GM12878 (cell line): ENCODE results near the gene SEPTIN6. TPM values are rescaled to one million over a fixed set of nuclear protein-coding genes. Genes with fewer than 3 reads are reported as not detected.

Source experiments
- ATF7 ChIP-seq: fragments of 450-650 bp; IDR thresholded peaks from 2 replicates; pipeline ENCODE4 v1.6.1; 2016; ENCODE audit warnings: low read depth, mild to moderate bottlenecking
- EED ChIP-seq: sonication (generic); IDR thresholded peaks from 2 replicates; pipeline ENCODE4 v1.6.1; 2016; ENCODE audit warnings: antibody characterized with exemption, low read depth
- FOS ChIP-seq: IDR thresholded peaks from 3 replicates; pipeline ENCODE4 v1.6.1; 2011; ENCODE audit warnings: borderline replicate concordance; ENCODE audit not compliant: insufficient read length; ENCODE audit errors: extremely low read depth
- HDGF ChIP-seq: fragments of 450-650 bp; IDR thresholded peaks from 2 replicates; pipeline ENCODE4 v1.6.1; 2016; ENCODE audit warnings: antibody characterized with exemption
- MEF2A ChIP-seq: IDR thresholded peaks from 2 replicates; pipeline ENCODE4 v1.6.1; 2011; ENCODE audit warnings: low read depth, mild to moderate bottlenecking, low read length, moderate library complexity; ENCODE audit not compliant: insufficient read depth
- MEF2B ChIP-seq: fragments of 450-650 bp; IDR thresholded peaks from 2 replicates; pipeline ENCODE4 v1.6.1; 2018; ENCODE audit warnings: mild to moderate bottlenecking, moderate library complexity; ENCODE audit not compliant: partially characterized antibody, poor library complexity, severe bottlenecking
- NRF1 ChIP-seq: conservative IDR thresholded peaks from 2 replicates; pipeline ENCODE4 v1.6.1; 2011; ENCODE audit warnings: mild to moderate bottlenecking, low read depth, low read length, improper control_type of control experiment
- POU2F2 ChIP-seq: IDR thresholded peaks from 3 replicates; pipeline ENCODE4 v1.6.1; 2011; ENCODE audit warnings: low read depth, mild to moderate bottlenecking, low read length, borderline replicate concordance
- RAD21 ChIP-seq: IDR thresholded peaks from 2 replicates; pipeline ENCODE4 v1.6.1; 2011; ENCODE audit warnings: mild to moderate bottlenecking, low read depth, low read length, moderate library complexity; ENCODE audit not compliant: insufficient read depth
- RBBP5 ChIP-seq: fragments of 200-600 bp; sonication (generic); conservative IDR thresholded peaks from 2 replicates; pipeline ENCODE4 v1.6.1; 2016
- RCOR1 ChIP-seq: conservative IDR thresholded peaks from 2 replicates; pipeline ENCODE4 v1.6.1; 2012; ENCODE audit warnings: low read depth, low read length, improper control_type of control experiment
- RUNX3 ChIP-seq: IDR thresholded peaks from 2 replicates; pipeline ENCODE4 v1.6.1; 2012; ENCODE audit warnings: low read length, inconsistent platforms
- SIN3A ChIP-seq: IDR thresholded peaks from 2 replicates; pipeline ENCODE4 v1.6.1; 2012; ENCODE audit warnings: low read depth, low read length, improper control_type of control experiment
- SIX5 ChIP-seq: IDR thresholded peaks from 2 replicates; pipeline ENCODE4 v1.6.1; 2011; ENCODE audit warnings: mild to moderate bottlenecking, low read depth, low read length, moderate library complexity; ENCODE audit not compliant: severe bottlenecking
- SMAD5 ChIP-seq: IDR thresholded peaks from 2 replicates; pipeline ENCODE4 v1.6.1; 2016; ENCODE audit warnings: antibody characterized with exemption, low read depth
- SMARCA5 ChIP-seq: fragments of 450-650 bp; IDR thresholded peaks from 2 replicates; pipeline ENCODE4 v1.6.1; 2017; ENCODE audit warnings: mild to moderate bottlenecking
- SMC3 ChIP-seq: IDR thresholded peaks from 2 replicates; pipeline ENCODE4 v1.6.1; 2011; ENCODE audit warnings: low read length, improper control_type of control experiment, borderline replicate concordance
- SRF ChIP-seq, 2 experiments: IDR thresholded peaks; 2 replicates each; pipeline ENCODE4 v1.6.1; 2011; ENCODE audit warnings: low read depth in 2 of 2, low read length in 2 of 2, mild to moderate bottlenecking in 1 of 2, moderate library complexity in 1 of 2
- SUPT20H ChIP-seq: IDR thresholded peaks from 2 replicates; pipeline ENCODE4 v1.6.1; 2011; ENCODE audit warnings: low read depth, mild to moderate bottlenecking, low read length, moderate library complexity, borderline replicate concordance; ENCODE audit not compliant: control insufficient read depth
- TCF7 ChIP-seq: IDR thresholded peaks from 2 replicates; pipeline ENCODE4 v1.6.1; 2014; ENCODE audit warnings: antibody characterized with exemption, borderline replicate concordance
- WRNIP1 ChIP-seq: IDR thresholded peaks from 2 replicates; pipeline ENCODE4 v1.6.1; 2011; ENCODE audit warnings: low read depth, low read length, improper control_type of control experiment, borderline replicate concordance
- polyA plus RNA-seq, 11 experiments: library from polyadenylated mRNA; depleted of rRNA in 4 of 11; unstranded in 6 of 11; stranded (reverse) in 5 of 11; fragments of >200 nt; fragmentation: Nextera tagmentation in 4 of 11; fragmentation: Illumina TruSeq in 1 of 11; extraction: Ambion mirVana in 4 of 11; extraction: Trizol in 1 of 11; gene quantifications; 1 replicate in 1 of 11; 2 replicates in 10 of 11; pipeline versions ENCODE4 v1.2.1 to v1.2.3, GENCODE V29; 2011 to 2016; ENCODE audit warnings: inconsistent platforms in 2 of 11, missing spikeins in 2 of 11, low read depth in 1 of 11
- total RNA-seq, 4 experiments: library from RNA; depleted of rRNA in 3 of 4; stranded (reverse); fragments of >200 nt in 3 of 4; fragmentation: Illumina TruSeq in 1 of 4; extraction: Trizol in 1 of 4; gene quantifications; 2 replicates each; pipeline versions ENCODE4 v1.2.1 to v1.2.3, GENCODE V29; 2013 to 2021
- TF ChIP-seq, protein P1 (sequence below): fragments of 450-650 bp; formaldehyde crosslinking; IDR thresholded peaks from 2 replicates; pipeline ENCODE4 v1.4.0; 2020; ENCODE audit warnings: mild to moderate bottlenecking, moderate library complexity
- TF ChIP-seq, protein P2 (sequence below), 3 experiments: IDR thresholded peaks in 2 of 3; conservative IDR thresholded peaks in 1 of 3; 2 replicates each; pipeline ENCODE4 v1.5.1; 2011; ENCODE audit warnings: low read depth in 3 of 3, low read length in 3 of 3, mild to moderate bottlenecking in 3 of 3, control low read depth in 2 of 3, moderate library complexity in 2 of 3, inconsistent platforms in 1 of 3, mixed read lengths in 1 of 3; ENCODE audit not compliant: control insufficient read depth in 2 of 3, insufficient read depth in 1 of 3; ENCODE audit errors: extremely low read depth in 1 of 3
- TF ChIP-seq, protein P3 (sequence below): IDR thresholded peaks from 2 replicates; pipeline ENCODE4 v1.6.1; 2012; ENCODE audit warnings: low read depth, low read length, improper control_type of control experiment
- TF ChIP-seq, protein P4 (sequence below): IDR thresholded peaks from 2 replicates; pipeline ENCODE4 v1.6.1; 2012; ENCODE audit warnings: low read depth, low read length, improper control_type of control experiment

Gene SEPTIN6
- total and polyA plus RNA-seq, 10 of the 15 experiments (the other 5 are each of a cell fraction or from before 2014, with no cell fraction given) = 37.2 to 353 (median 154) TPM

DNA sequence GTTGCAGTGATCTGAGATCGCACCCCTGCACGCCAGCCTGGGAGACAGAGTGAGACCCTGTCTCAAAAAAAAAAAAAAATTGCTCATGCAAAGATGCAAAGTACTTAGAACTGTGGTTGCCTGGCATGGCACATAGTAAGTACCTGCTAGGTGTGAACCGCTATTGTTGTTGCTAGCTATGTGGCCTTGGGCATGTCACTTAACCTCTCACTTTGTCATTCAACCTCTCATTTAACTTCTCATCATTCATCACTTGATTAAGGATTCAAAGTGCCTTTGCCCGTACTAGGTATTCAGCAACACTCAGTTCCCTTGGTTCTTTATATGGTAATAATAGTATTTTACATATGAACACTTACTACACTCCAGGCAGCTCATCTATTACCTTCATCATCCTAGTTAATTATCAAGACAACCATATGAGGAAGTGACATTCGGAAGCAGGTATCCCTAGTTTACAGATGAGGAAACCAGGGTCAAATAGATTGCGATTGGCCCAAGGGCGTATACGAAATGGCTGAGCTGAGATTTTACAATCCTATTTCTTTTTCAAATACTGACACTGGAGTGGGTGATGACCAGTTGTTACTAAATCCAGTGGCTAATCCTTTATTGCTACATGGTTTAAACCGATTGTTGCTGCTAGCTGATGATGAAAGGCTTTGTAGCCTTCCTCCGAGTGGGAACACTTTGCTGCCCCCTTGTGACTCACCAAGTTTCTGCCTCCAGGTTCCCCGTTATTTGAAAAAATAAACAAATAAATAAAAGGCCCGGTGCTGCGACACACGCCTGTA, 36.6 kb upstream of the SEPTIN6 start (continued):
- TF ChIP-seq, protein P1, sequence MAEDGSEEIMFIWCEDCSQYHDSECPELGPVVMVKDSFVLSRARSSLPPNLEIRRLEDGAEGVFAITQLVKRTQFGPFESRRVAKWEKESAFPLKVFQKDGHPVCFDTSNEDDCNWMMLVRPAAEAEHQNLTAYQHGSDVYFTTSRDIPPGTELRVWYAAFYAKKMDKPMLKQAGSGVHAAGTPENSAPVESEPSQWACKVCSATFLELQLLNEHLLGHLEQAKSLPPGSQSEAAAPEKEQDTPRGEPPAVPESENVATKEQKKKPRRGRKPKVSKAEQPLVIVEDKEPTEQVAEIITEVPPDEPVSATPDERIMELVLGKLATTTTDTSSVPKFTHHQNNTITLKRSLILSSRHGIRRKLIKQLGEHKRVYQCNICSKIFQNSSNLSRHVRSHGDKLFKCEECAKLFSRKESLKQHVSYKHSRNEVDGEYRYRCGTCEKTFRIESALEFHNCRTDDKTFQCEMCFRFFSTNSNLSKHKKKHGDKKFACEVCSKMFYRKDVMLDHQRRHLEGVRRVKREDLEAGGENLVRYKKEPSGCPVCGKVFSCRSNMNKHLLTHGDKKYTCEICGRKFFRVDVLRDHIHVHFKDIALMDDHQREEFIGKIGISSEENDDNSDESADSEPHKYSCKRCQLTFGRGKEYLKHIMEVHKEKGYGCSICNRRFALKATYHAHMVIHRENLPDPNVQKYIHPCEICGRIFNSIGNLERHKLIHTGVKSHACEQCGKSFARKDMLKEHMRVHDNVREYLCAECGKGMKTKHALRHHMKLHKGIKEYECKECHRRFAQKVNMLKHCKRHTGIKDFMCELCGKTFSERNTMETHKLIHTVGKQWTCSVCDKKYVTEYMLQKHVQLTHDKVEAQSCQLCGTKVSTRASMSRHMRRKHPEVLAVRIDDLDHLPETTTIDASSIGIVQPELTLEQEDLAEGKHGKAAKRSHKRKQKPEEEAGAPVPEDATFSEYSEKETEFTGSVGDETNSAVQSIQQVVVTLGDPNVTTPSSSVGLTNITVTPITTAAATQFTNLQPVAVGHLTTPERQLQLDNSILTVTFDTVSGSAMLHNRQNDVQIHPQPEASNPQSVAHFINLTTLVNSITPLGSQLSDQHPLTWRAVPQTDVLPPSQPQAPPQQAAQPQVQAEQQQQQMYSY (CRISPR knock-in tag) = no peak
- TF ChIP-seq SUPT20H (no peak), MEF2B (peak; percentile 12), HDGF (no peak), EED (no peak), SMC3 (peak; percentile 95), SIX5 (no peak), NRF1 (no peak), SMAD5 (no peak), MEF2A (no peak), RAD21 (peak; percentile 89), WRNIP1 (peak; percentile 53; the same call in 1 of the 2 replicates), RBBP5 (no peak), FOS (no peak), RUNX3 (no peak), SRF (IDR thresholded peaks at IDR 0.05; ENCODE audit: low read depth in 2 of 2, low read length in 2 of 2) (no peak), SIN3A (no peak), TCF7 (no peak), POU2F2 (no peak), RCOR1 (no peak), SMARCA5 (peak; percentile 43; the same call in 1 of the 2 replicates), ATF7 (no peak)
- TF ChIP-seq, protein P2, sequence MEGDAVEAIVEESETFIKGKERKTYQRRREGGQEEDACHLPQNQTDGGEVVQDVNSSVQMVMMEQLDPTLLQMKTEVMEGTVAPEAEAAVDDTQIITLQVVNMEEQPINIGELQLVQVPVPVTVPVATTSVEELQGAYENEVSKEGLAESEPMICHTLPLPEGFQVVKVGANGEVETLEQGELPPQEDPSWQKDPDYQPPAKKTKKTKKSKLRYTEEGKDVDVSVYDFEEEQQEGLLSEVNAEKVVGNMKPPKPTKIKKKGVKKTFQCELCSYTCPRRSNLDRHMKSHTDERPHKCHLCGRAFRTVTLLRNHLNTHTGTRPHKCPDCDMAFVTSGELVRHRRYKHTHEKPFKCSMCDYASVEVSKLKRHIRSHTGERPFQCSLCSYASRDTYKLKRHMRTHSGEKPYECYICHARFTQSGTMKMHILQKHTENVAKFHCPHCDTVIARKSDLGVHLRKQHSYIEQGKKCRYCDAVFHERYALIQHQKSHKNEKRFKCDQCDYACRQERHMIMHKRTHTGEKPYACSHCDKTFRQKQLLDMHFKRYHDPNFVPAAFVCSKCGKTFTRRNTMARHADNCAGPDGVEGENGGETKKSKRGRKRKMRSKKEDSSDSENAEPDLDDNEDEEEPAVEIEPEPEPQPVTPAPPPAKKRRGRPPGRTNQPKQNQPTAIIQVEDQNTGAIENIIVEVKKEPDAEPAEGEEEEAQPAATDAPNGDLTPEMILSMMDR (IDR thresholded peaks at IDR 0.05 in 2 of 3, conservative IDR thresholded peaks at IDR 0.05 in 1 of 3; ENCODE audit: control insufficient read depth in 2 of 3, extremely low read depth in 1 of 3, insufficient read depth in 1 of 3, low read depth in 3 of 3, low read length in 3 of 3) = peak; percentile 61 to 85 (median 76)
- TF ChIP-seq, protein P3, sequence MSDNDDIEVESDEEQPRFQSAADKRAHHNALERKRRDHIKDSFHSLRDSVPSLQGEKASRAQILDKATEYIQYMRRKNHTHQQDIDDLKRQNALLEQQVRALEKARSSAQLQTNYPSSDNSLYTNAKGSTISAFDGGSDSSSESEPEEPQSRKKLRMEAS = no peak
- TF ChIP-seq, protein P4, sequence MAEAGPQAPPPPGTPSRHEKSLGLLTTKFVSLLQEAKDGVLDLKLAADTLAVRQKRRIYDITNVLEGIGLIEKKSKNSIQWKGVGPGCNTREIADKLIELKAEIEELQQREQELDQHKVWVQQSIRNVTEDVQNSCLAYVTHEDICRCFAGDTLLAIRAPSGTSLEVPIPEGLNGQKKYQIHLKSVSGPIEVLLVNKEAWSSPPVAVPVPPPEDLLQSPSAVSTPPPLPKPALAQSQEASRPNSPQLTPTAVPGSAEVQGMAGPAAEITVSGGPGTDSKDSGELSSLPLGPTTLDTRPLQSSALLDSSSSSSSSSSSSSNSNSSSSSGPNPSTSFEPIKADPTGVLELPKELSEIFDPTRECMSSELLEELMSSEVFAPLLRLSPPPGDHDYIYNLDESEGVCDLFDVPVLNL = no peak
